Eye (tissue), 1 donor: ENCODE results near the gene EBP.
"Not testable (repeated sequence)": the region's sequence is repeated elsewhere in the genome, so short reads cannot be mapped to it uniquely, and the experiment has no call there.

Source experiments
- DNase-seq: peaks from one replicate; pipeline ENCODE4 v3.0.0-alpha.2; 2015

Gene EBP

GRCh38 chrX:48496660-48497059 lies 24.9 kb upstream of the EBP start:
- DNase-seq, result no peak

GRCh38 chrX:48497871-48498270 lies 23.7 kb upstream of the EBP start:
- no peak for DNase-seq

- no peak for DNase-seq
Observed at GRCh38 chrX:48498374-48498809, 23.2 kb upstream of the EBP start.

GRCh38 chrX:48504261-48504660 lies 17.3 kb upstream of the EBP start:
- DNase-seq, result no peak

- DNase-seq, result no peak
Observed at GRCh38 chrX:48505481-48505880, 16.1 kb upstream of the EBP start.

- DNase-seq, result peak; percentile 48
Observed at GRCh38 chrX:48507246-48507645, 14.4 kb upstream of the EBP start.

GRCh38 chrX:48508400-48509244 lies 13.0 kb upstream of the EBP start, which contains the start of gene PORCN:
TSS of gene PORCN (plus strand) at chrX:48508992. CDS start at chrX:48509821, 829 bp downstream.
- peak; percentile 76 for DNase-seq

GRCh38 chrX:48509245-48509590 lies 12.4 kb upstream of the EBP start:
- DNase-seq, result no peak

- DNase-seq, result no peak
Observed at GRCh38 chrX:48509619-48510018, 12.0 kb upstream of the EBP start.

GRCh38 chrX:48511560-48511959 lies 10.0 kb upstream of the EBP start:
- no peak for DNase-seq

- DNase-seq, result no peak
Observed at GRCh38 chrX:48512371-48512935, 9.2 kb upstream of the EBP start.

GRCh38 chrX:48513670-48514069 lies 7.9 kb upstream of the EBP start:
- DNase-seq, result no peak

GRCh38 chrX:48514126-48514806 lies 7.3 kb upstream of the EBP start:
- DNase-seq, result no peak

GRCh38 chrX:48514868-48515460 lies 6.6 kb upstream of the EBP start:
- DNase-seq, result no peak

- no peak for DNase-seq
Observed at GRCh38 chrX:48515842-48516241, 5.8 kb upstream of the EBP start.

- no peak for DNase-seq
Observed at GRCh38 chrX:48516285-48516684, 5.3 kb upstream of the EBP start.

- no peak for DNase-seq
Observed at GRCh38 chrX:48516987-48517386, 4.6 kb upstream of the EBP start.

GRCh38 chrX:48519481-48519880 lies 2.1 kb upstream of the EBP start:
- DNase-seq, result not testable (repeated sequence)

GRCh38 chrX:48520455-48520854 lies 1.2 kb upstream of the EBP start:
- no peak for DNase-seq

GRCh38 chrX:48520976-48521352 lies 644 bp upstream of the EBP start:
- DNase-seq, result no peak

GRCh38 chrX:48522291-48522690 lies 683 bp downstream of the EBP start:
- DNase-seq, result no peak

GRCh38 chrX:48523682-48524081 lies 2.1 kb downstream of the EBP start:
- no peak for DNase-seq

- not testable (repeated sequence) for DNase-seq
Observed at GRCh38 chrX:48525853-48526252, 4.2 kb downstream of the EBP start.

- DNase-seq, result no peak
Observed at GRCh38 chrX:48530736-48531135, 9.1 kb downstream of the EBP start.
